Neuronal stem cell (in vitro differentiated cells): ENCODE measurements around the gene MAS1.

Experiments
- DNase-seq: peaks from one replicate; pipeline ENCODE4 v3.0.0-alpha.2; 2013; ENCODE audit warnings: low spot score
- H2AFZ ChIP-seq: one replicate; pipeline ENCODE4 v1.6.1; 2013; ENCODE audit warnings: mild to moderate bottlenecking, low read length, inconsistent platforms
- H2AK5ac ChIP-seq: 2 replicates; pipeline ENCODE4 v1.6.1; 2013; ENCODE audit warnings: low read depth, mild to moderate bottlenecking, inconsistent platforms, low read length, moderate library complexity, mixed read lengths
- H2BK120ac ChIP-seq: 2 replicates; pipeline ENCODE4 v1.6.1; 2013; ENCODE audit warnings: low read depth, mild to moderate bottlenecking, inconsistent platforms, low read length, moderate library complexity, mixed read lengths
- H2BK12ac ChIP-seq: one replicate; pipeline ENCODE4 v1.6.1; 2013; ENCODE audit warnings: low read length, inconsistent platforms
- H2BK15ac ChIP-seq: 2 replicates; pipeline ENCODE4 v1.6.1; 2013; ENCODE audit warnings: mild to moderate bottlenecking, low read length, inconsistent platforms, mixed read lengths
- H2BK5ac ChIP-seq: one replicate; pipeline ENCODE4 v1.6.1; 2013; ENCODE audit warnings: inconsistent platforms, mild to moderate bottlenecking, low read length, moderate library complexity
- H3K14ac ChIP-seq: one replicate; pipeline ENCODE4 v1.6.1; 2013; ENCODE audit warnings: low read length, inconsistent platforms
- H3K18ac ChIP-seq: 2 replicates; pipeline ENCODE4 v1.6.1; 2013; ENCODE audit warnings: low read length, inconsistent platforms
- H3K23ac ChIP-seq: 2 replicates; pipeline ENCODE4 v1.6.1; 2013; ENCODE audit warnings: low read depth, mild to moderate bottlenecking, mixed read lengths, low read length, inconsistent platforms; ENCODE audit not compliant: poor library complexity
- H3K27ac ChIP-seq: replicated peaks from 3 replicates; pipeline ENCODE4 v1.5.1; 2013; ENCODE audit warnings: low read length, inconsistent platforms
- H3K27me3 ChIP-seq, 3 experiments: 2 replicates each; pipeline ENCODE4 v1.6.1; 2013; ENCODE audit warnings: low read length in 3 of 3, mild to moderate bottlenecking in 2 of 3, inconsistent platforms in 1 of 3, low read depth in 1 of 3, mixed read lengths in 1 of 3, moderate library complexity in 1 of 3; ENCODE audit not compliant: control insufficient read depth in 3 of 3, insufficient read depth in 3 of 3
- H3K36me3 ChIP-seq, 2 donors: replicated peaks in 1 of 2; 2 replicates each; pipeline ENCODE4 v1.6.1; 2013; ENCODE audit warnings: low read length in 2 of 2; ENCODE audit not compliant: control insufficient read depth in 2 of 2, insufficient read depth in 2 of 2
- H3K4ac ChIP-seq: 2 replicates; pipeline ENCODE4 v1.6.1; 2013; ENCODE audit warnings: inconsistent platforms, mild to moderate bottlenecking, low read length, moderate library complexity
- H3K4me1 ChIP-seq, 2 donors: 1 replicate in 1 of 2; 2 replicates in 1 of 2; pipeline ENCODE4 v1.6.1; 2013; ENCODE audit warnings: low read length in 2 of 2, low read depth in 1 of 2; ENCODE audit not compliant: control insufficient read depth in 2 of 2, insufficient read depth in 1 of 2
- H3K4me2 ChIP-seq: one replicate; pipeline ENCODE4 v1.6.1; 2013; ENCODE audit warnings: mild to moderate bottlenecking, low read length, inconsistent platforms; ENCODE audit not compliant: insufficient read depth, poor library complexity, severe bottlenecking
- H3K4me3 ChIP-seq, 2 donors: 2 replicates each; pipeline ENCODE4 v1.5.1; 2013; ENCODE audit warnings: low read length in 2 of 2, mild to moderate bottlenecking in 2 of 2, inconsistent platforms in 1 of 2, moderate library complexity in 1 of 2
- H3K79me1 ChIP-seq: one replicate; pipeline ENCODE4 v1.6.1; 2013; ENCODE audit warnings: low read depth, mild to moderate bottlenecking, inconsistent platforms, low read length, moderate library complexity
- H3K9ac ChIP-seq: one replicate; pipeline ENCODE4 v1.6.1; 2013; ENCODE audit warnings: mild to moderate bottlenecking, low read depth, low read length, inconsistent platforms; ENCODE audit not compliant: poor library complexity
- H3K9me3 ChIP-seq, 2 donors: replicated peaks in 1 of 2; 2 replicates each; pipeline versions ENCODE3 to v1.6.1; 2013; ENCODE audit warnings: low read length in 2 of 2, mild to moderate bottlenecking in 2 of 2, inconsistent platforms in 1 of 2, low read depth in 1 of 2, mixed read lengths in 1 of 2, moderate library complexity in 1 of 2; ENCODE audit not compliant: control insufficient read depth in 2 of 2, insufficient read depth in 1 of 2
- H4K8ac ChIP-seq: one replicate; pipeline ENCODE4 v1.6.1; 2013; ENCODE audit warnings: low read depth, mild to moderate bottlenecking, inconsistent platforms, low read length, moderate library complexity
- H4K91ac ChIP-seq: one replicate; pipeline ENCODE4 v1.6.1; 2013; ENCODE audit warnings: low read length, low read depth, mild to moderate bottlenecking, inconsistent platforms; ENCODE audit not compliant: poor library complexity
- WGBS, 2 donors: extraction: QIAGEN DNeasy Blood & Tissue Kit; methylation state at CpG; one replicate each; pipeline ENCODE4 v1.1.7; 2013; ENCODE audit warnings: missing lambda C conversion rate in 2 of 2, mixed read lengths in 1 of 2; ENCODE audit not compliant: insufficient read length in 2 of 2, insufficient replicate concordance in 1 of 2; ENCODE audit errors: extremely low coverage in 2 of 2; 5-methylcytosine and 5-hydroxymethylcytosine counted together

Gene MAS1

DNA sequence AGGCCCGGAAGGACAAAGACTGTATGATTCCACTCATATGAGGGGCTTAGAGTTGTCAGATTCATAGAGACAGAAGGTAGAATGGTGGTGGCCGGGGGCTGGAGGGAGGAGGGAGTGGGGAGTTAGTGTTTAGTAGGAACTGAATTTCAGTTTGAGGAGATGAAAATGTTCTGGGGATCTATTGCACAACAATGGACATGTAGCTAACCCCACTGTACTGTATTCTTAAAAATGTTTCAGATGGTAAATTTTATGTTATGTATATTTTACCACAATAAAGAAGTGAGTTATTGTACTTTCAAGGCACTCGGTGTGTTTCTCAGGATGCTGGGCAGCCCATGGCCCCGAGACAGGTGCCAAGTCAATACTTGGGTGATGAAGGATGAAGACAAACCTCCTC is 25.4 kb downstream of the MAS1 start:
- Histone ChIP-seq H3K9me3 (no peaks in the 10 kb centered on the region), H3K4ac (no peak overlapping the region), H3K18ac (no peak overlapping the region), H3K4me2 (no peak overlapping the region), H3K9ac (no peak overlapping the region), H3K27ac (no peak overlapping the region), H3K23ac (no peak overlapping the region), H4K91ac (no peak overlapping the region), H3K4me1 (no peaks in the 10 kb centered on the region), H3K4me3 (no peak overlapping the region), H2BK5ac (no peak overlapping the region), H4K8ac (no peak overlapping the region), H2BK12ac (no peak overlapping the region), H2BK15ac (no peak overlapping the region), H3K36me3 (no peaks in the 10 kb centered on the region), H2AK5ac (no peak overlapping the region), H3K14ac (no peak overlapping the region), H2AFZ (no peak overlapping the region), H3K79me1 (no peaks in the 10 kb centered on the region), H2BK120ac (no peak overlapping the region), H3K27me3 (peaks cover 0 to 18% (median 0%) of the 10 kb centered on the region in 3 experiments)
- no peak for DNase-seq
- WGBS, 2 donors = no CpG with 5 or more reads among the region's 4 CpGs

GRCh38 chr6:159916752-159917151 is 26.0 kb downstream of the MAS1 start:
- Histone ChIP-seq H2AFZ (no peak overlapping the region), H3K27me3 (peaks cover 0 to 18% (median 0%) of the 10 kb centered on the region in 3 experiments), H3K4ac (no peak overlapping the region), H3K27ac (no peak overlapping the region), H4K91ac (no peak overlapping the region), H3K4me3 (no peak overlapping the region), H3K9ac (no peak overlapping the region), H3K36me3 (no peaks in the 10 kb centered on the region), H4K8ac (no peak overlapping the region), H3K4me2 (no peak overlapping the region), H3K9me3 (no peaks in the 10 kb centered on the region), H2BK12ac (no peak overlapping the region), H2BK120ac (no peak overlapping the region), H3K23ac (no peak overlapping the region), H3K79me1 (no peaks in the 10 kb centered on the region), H3K18ac (no peak overlapping the region), H3K4me1 (no peaks in the 10 kb centered on the region), H3K14ac (no peak overlapping the region), H2BK5ac (no peak overlapping the region), H2BK15ac (no peak overlapping the region), H2AK5ac (no peak overlapping the region)
- DNase-seq = no peak
- no CpG with 5 or more reads among the region's 9 CpGs for WGBS, 2 donors

GRCh38 chr6:159919011-159919511 is 28.3 kb downstream of the MAS1 start:
- Histone ChIP-seq H3K79me1 (no peaks in the 10 kb centered on the region), H3K9ac (no peak overlapping the region), H2BK120ac (no peak overlapping the region), H3K4ac (no peak overlapping the region), H3K4me3 (no peak overlapping the region), H3K14ac (no peak overlapping the region), H2BK15ac (no peak overlapping the region), H2BK5ac (no peak overlapping the region), H3K18ac (no peak overlapping the region), H3K27ac (no peak overlapping the region), H2AFZ (no peak overlapping the region), H4K91ac (no peak overlapping the region), H3K36me3 (no peaks in the 10 kb centered on the region), H3K27me3 (peaks cover 0 to 15% (median 0%) of the 10 kb centered on the region in 3 experiments), H2BK12ac (no peak overlapping the region), H3K23ac (no peak overlapping the region), H3K4me1 (no peaks in the 10 kb centered on the region), H3K9me3 (no peaks in the 10 kb centered on the region), H4K8ac (no peak overlapping the region), H3K4me2 (no peak overlapping the region), H2AK5ac (no peak overlapping the region)
- DNase-seq = no peak
- no CpG with 5 or more reads among the region's 7 CpGs for WGBS, 2 donors

GRCh38 chr6:159919800-159920199 is 29.0 kb downstream of the MAS1 start:
- no peak overlapping the region for H3K4me3 ChIP-seq
- no peak overlapping the region for H2BK12ac ChIP-seq
- no peak overlapping the region for H3K27ac ChIP-seq

More at GRCh38 chr6:159919800-159920199, 29.0 kb downstream of the MAS1 start:
- H3K27me3 ChIP-seq = peaks cover 0 to 7% (median 0%) of the 10 kb centered on the region in 3 experiments
- no peak overlapping the region for H2AFZ ChIP-seq
- H3K9ac ChIP-seq = no peak overlapping the region
- no peak overlapping the region for H2BK120ac ChIP-seq
- H4K91ac ChIP-seq = no peak overlapping the region
- H3K9me3 ChIP-seq = no peaks in the 10 kb centered on the region
- no CpG with 5 or more reads among the region's 6 CpGs for WGBS, 2 donors
- H3K14ac ChIP-seq = no peak overlapping the region
- H3K4me1 ChIP-seq = no peaks in the 10 kb centered on the region
- no peaks in the 10 kb centered on the region for H3K79me1 ChIP-seq
- H2AK5ac ChIP-seq = no peak overlapping the region
- H2BK15ac ChIP-seq = no peak overlapping the region
- H3K23ac ChIP-seq = no peak overlapping the region
- no peak for DNase-seq
- H3K4me2 ChIP-seq = no peak overlapping the region
- H3K18ac ChIP-seq = no peak overlapping the region
- H3K4ac ChIP-seq = no peak overlapping the region
- H2BK5ac ChIP-seq = no peak overlapping the region
- no peaks in the 10 kb centered on the region for H3K36me3 ChIP-seq
- H4K8ac ChIP-seq = no peak overlapping the region
